H9 (cell line): ENCODE results near the gene MSL1. TPM values are rescaled to one million over a fixed set of nuclear protein-coding genes. Genes with fewer than 3 reads are reported as not detected.

ENCODE experiments used
- DNase-seq: peaks from one replicate; pipeline ENCODE4 v3.0.0-alpha.2; 2017
- H2AFZ ChIP-seq: one replicate; pipeline ENCODE4 v1.6.1; 2013; ENCODE audit warnings: mild to moderate bottlenecking, low read length, control low read depth, moderate library complexity
- H2AK5ac ChIP-seq: 2 replicates; pipeline ENCODE4 v1.6.1; 2013; ENCODE audit warnings: low read length, control low read depth, mixed read lengths; ENCODE audit not compliant: insufficient read length
- H2BK120ac ChIP-seq: one replicate; pipeline ENCODE4 v1.6.1; 2013; ENCODE audit warnings: low read depth, mild to moderate bottlenecking, low read length, control low read depth, inconsistent platforms; ENCODE audit not compliant: poor library complexity, severe bottlenecking
- H2BK12ac ChIP-seq: 2 replicates; pipeline ENCODE4 v1.6.1; 2013; ENCODE audit warnings: low read length, control low read depth, mixed read lengths, low read depth; ENCODE audit not compliant: insufficient read length
- H2BK15ac ChIP-seq: 2 replicates; pipeline ENCODE4 v1.6.1; 2013; ENCODE audit warnings: low read depth, low read length, control low read depth
- H2BK20ac ChIP-seq: one replicate; pipeline ENCODE4 v1.6.1; 2013; ENCODE audit warnings: low read depth, mild to moderate bottlenecking, low read length, control low read depth, inconsistent platforms; ENCODE audit not compliant: poor library complexity, severe bottlenecking
- H2BK5ac ChIP-seq: 2 replicates; pipeline ENCODE4 v1.6.1; 2013; ENCODE audit warnings: low read length, control low read depth, mixed read lengths; ENCODE audit not compliant: insufficient read length
- H3K14ac ChIP-seq: 2 replicates; pipeline ENCODE4 v1.6.1; 2013; ENCODE audit warnings: low read length, control low read depth; ENCODE audit not compliant: insufficient read depth
- H3K18ac ChIP-seq: 2 replicates; pipeline ENCODE4 v1.6.1; 2013; ENCODE audit warnings: low read depth, mild to moderate bottlenecking, mixed read lengths, low read length, control low read depth; ENCODE audit not compliant: insufficient read length
- H3K23ac ChIP-seq: 2 replicates; pipeline ENCODE4 v1.6.1; 2013; ENCODE audit warnings: low read length, control low read depth, mixed read lengths, low read depth; ENCODE audit not compliant: insufficient read length
- H3K23me2 ChIP-seq: 2 replicates; pipeline ENCODE4 v1.6.1; 2013; ENCODE audit warnings: low read depth, mild to moderate bottlenecking, mixed read lengths, low read length, control low read depth; ENCODE audit not compliant: insufficient read length, poor library complexity, severe bottlenecking
- H3K27ac ChIP-seq: 2 replicates; pipeline ENCODE4 v1.5.1; 2013; ENCODE audit warnings: low read length, control low read depth, mixed read lengths, low read depth; ENCODE audit not compliant: insufficient read length
- H3K27me3 ChIP-seq: 2 replicates; pipeline ENCODE4 v1.6.1; 2013; ENCODE audit warnings: low read length, control low read depth, inconsistent platforms; ENCODE audit not compliant: insufficient read depth
- H3K4ac ChIP-seq: 2 replicates; pipeline ENCODE4 v1.6.1; 2013; ENCODE audit warnings: low read depth, mild to moderate bottlenecking, control low read depth, inconsistent platforms, low read length, moderate library complexity
- H3K4me1 ChIP-seq: 2 replicates; pipeline ENCODE4 v1.6.1; 2013; ENCODE audit warnings: low read length, control low read depth, inconsistent platforms; ENCODE audit not compliant: insufficient read depth
- H3K4me2 ChIP-seq: 2 replicates; pipeline ENCODE4 v1.6.1; 2013; ENCODE audit warnings: low read length, control low read depth, mixed read lengths; ENCODE audit not compliant: insufficient read length, insufficient read depth
- H3K56ac ChIP-seq: 2 replicates; pipeline ENCODE4 v1.6.1; 2013; ENCODE audit warnings: low read depth, mild to moderate bottlenecking, mixed read lengths, low read length, control low read depth; ENCODE audit not compliant: insufficient read length
- H3K79me1 ChIP-seq: 2 replicates; pipeline ENCODE4 v1.6.1; 2013; ENCODE audit warnings: low read depth, mild to moderate bottlenecking, moderate library complexity, low read length, control low read depth, inconsistent platforms; ENCODE audit not compliant: insufficient read depth, poor library complexity, severe bottlenecking
- H3K79me2 ChIP-seq: 2 replicates; pipeline ENCODE4 v1.6.1; 2013; ENCODE audit warnings: low read length, control low read depth, inconsistent platforms; ENCODE audit not compliant: insufficient read depth
- H3K9ac ChIP-seq: 2 replicates; pipeline ENCODE4 v1.6.1; 2013; ENCODE audit warnings: low read length, control low read depth, mixed read lengths; ENCODE audit not compliant: insufficient read length; ENCODE audit errors: extremely low read depth
- H3K9me3 ChIP-seq: one replicate; pipeline ENCODE4 v1.6.1; 2013; ENCODE audit warnings: low read depth, low read length, inconsistent platforms; ENCODE audit not compliant: control insufficient read depth
- H3T11ph ChIP-seq: one replicate; pipeline ENCODE4 v1.6.1; 2013; ENCODE audit warnings: mild to moderate bottlenecking, low read length, control low read depth, inconsistent platforms
- H4K20me1 ChIP-seq: one replicate; pipeline ENCODE4 v1.6.1; 2013; ENCODE audit not compliant: control insufficient read depth, insufficient read length, insufficient read depth
- H4K5ac ChIP-seq: 2 replicates; pipeline ENCODE4 v1.6.1; 2013; ENCODE audit warnings: low read depth, mild to moderate bottlenecking, mixed read lengths, low read length, control low read depth; ENCODE audit not compliant: insufficient read length
- H4K8ac ChIP-seq: replicated peaks from 2 replicates; pipeline ENCODE4 v1.6.1; 2013; ENCODE audit warnings: low read length, control low read depth, mixed read lengths, low read depth; ENCODE audit not compliant: insufficient read length
- H4K91ac ChIP-seq: 2 replicates; pipeline ENCODE4 v1.6.1; 2013; ENCODE audit warnings: low read depth, mild to moderate bottlenecking, moderate library complexity, mixed read lengths, low read length, control low read depth; ENCODE audit not compliant: insufficient read length
- H3K27ac Mint-ChIP-seq, 3 experiments: 2 replicates in 2 of 3; 3 replicates in 1 of 3; pipeline ENCODE4 v1.8.0; 2020 to 2021; ENCODE audit warnings: mixed read lengths in 3 of 3, mild to moderate bottlenecking in 1 of 3, moderate library complexity in 1 of 3
- H3K27me3 Mint-ChIP-seq: 2 replicates; pipeline ENCODE4 v1.8.0; 2021; ENCODE audit warnings: low read depth, mild to moderate bottlenecking, moderate library complexity, mixed read lengths
- H3K36me3 Mint-ChIP-seq, 3 experiments: 2 replicates in 2 of 3; 3 replicates in 1 of 3; pipeline ENCODE4 v1.8.0; 2020 to 2021; ENCODE audit warnings: low read depth in 3 of 3, mixed read lengths in 3 of 3; ENCODE audit not compliant: insufficient read depth in 1 of 3
- H3K4me1 Mint-ChIP-seq, 2 experiments: 2 replicates each; pipeline ENCODE4 v1.8.0; 2020; ENCODE audit warnings: mixed read lengths in 2 of 2
- H3K4me3 Mint-ChIP-seq, 2 experiments: 2 replicates in 1 of 2; 3 replicates in 1 of 2; pipeline ENCODE4 v1.8.0; 2020 to 2021; ENCODE audit warnings: mild to moderate bottlenecking in 2 of 2, mixed read lengths in 2 of 2, moderate library complexity in 1 of 2
- H3K9me3 Mint-ChIP-seq, 2 experiments: 2 replicates in 1 of 2; 3 replicates in 1 of 2; pipeline ENCODE4 v1.8.0; 2020; ENCODE audit warnings: mild to moderate bottlenecking in 2 of 2, mixed read lengths in 2 of 2, moderate library complexity in 1 of 2
- WGBS: extraction: QIAGEN DNeasy Blood & Tissue Kit; methylation state at CpG from one replicate; pipeline ENCODE4 v1.1.7; 2013; ENCODE audit warnings: missing lambda C conversion rate, low lambda C conversion rate, mixed read lengths; ENCODE audit not compliant: insufficient read length; ENCODE audit errors: extremely low coverage; 5-methylcytosine and 5-hydroxymethylcytosine counted together
- total RNA-seq: library from RNA; stranded (reverse); gene quantifications from 2 replicates; pipeline ENCODE4 v1.2.1, GENCODE V29; 2021
- TF ChIP-seq, protein P1 (sequence below): fragments of 200-600 bp; sonication (generic); conservative IDR thresholded peaks from 3 replicates; pipeline ENCODE4 v1.8.0; 2021; ENCODE audit warnings: antibody characterized with exemption, mild to moderate bottlenecking

Gene MSL1
- total RNA-seq, 1 experiment from 2014 or later, result 105 TPM

DNA sequence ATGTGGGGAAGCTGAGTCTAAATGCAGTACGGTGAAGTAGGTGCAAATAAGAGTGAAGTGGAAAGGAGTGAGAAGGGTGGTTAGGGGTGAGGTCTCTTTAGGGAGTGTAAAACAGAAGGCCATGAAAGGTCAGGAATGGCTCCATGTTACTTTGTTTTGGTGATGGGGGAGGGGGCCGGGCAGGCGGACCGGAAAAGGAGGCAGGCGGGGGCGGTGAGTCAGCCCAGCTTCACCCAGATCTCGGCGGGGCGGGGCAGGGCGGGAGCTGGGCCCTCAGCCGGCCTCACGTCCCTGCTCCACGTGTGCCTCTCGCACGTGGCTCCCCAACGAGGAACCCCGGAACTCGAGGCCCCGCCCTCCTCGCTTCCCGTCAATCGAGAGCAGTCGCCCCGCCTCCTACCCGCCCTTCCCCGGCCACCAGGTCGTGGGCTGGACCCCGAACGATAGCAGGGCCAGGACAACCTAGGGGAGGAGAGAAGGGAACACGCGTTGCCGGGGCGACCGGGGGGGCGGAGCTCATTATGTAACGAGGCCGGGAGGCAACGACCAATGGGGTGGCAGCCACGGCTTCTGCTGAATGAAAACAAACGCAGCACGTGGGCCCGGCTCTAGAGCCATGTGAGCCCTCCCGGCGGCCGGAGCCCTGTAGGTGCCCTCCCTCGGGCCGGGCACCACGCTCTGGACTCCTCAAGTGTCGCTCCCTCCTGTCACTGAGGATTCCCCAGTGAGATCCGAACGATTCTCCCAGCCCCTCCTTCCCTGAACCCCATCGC lies 22.7 kb upstream of the MSL1 start:
- peaks cover 15% of the 10 kb centered on the region for H3K23me2 ChIP-seq
- no peak overlapping the region for H3K14ac ChIP-seq
- no peak overlapping the region for H2BK120ac ChIP-seq
- no peak overlapping the region for H3K27ac ChIP-seq
- Mint-ChIP-seq H3K9me3 (peaks cover 0 to 7% of the 10 kb centered on the region in 2 experiments; a peak in 2 of 5 replicates), H3K4me1 (peaks cover 46 to 52% of the 10 kb centered on the region in 2 experiments), H3K27me3 (peaks cover 42% of the 10 kb centered on the region), H3K27ac (peak overlapping the region in 2 of 3 experiments; percentile 93 to 96; a peak in 6 of 7 replicates), H3K36me3 (peaks cover 22 to 43% (median 25%) of the 10 kb centered on the region in 3 experiments), H3K4me3 (peak overlapping the region; percentile 82 to 87)
- H3K56ac ChIP-seq, result no peak overlapping the region
- H4K5ac ChIP-seq, result no peak overlapping the region
- TF ChIP-seq, protein P1, sequence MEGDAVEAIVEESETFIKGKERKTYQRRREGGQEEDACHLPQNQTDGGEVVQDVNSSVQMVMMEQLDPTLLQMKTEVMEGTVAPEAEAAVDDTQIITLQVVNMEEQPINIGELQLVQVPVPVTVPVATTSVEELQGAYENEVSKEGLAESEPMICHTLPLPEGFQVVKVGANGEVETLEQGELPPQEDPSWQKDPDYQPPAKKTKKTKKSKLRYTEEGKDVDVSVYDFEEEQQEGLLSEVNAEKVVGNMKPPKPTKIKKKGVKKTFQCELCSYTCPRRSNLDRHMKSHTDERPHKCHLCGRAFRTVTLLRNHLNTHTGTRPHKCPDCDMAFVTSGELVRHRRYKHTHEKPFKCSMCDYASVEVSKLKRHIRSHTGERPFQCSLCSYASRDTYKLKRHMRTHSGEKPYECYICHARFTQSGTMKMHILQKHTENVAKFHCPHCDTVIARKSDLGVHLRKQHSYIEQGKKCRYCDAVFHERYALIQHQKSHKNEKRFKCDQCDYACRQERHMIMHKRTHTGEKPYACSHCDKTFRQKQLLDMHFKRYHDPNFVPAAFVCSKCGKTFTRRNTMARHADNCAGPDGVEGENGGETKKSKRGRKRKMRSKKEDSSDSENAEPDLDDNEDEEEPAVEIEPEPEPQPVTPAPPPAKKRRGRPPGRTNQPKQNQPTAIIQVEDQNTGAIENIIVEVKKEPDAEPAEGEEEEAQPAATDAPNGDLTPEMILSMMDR, result no peak
- no peak overlapping the region for H3T11ph ChIP-seq
- H2BK20ac ChIP-seq, result no peak overlapping the region
- WGBS, result 100% methylated on average over 1 of the region's 52 CpGs
- H3K79me1 ChIP-seq, result no peaks in the 10 kb centered on the region
- H3K9ac ChIP-seq, result no peak overlapping the region
- no peaks in the 10 kb centered on the region for H3K79me2 ChIP-seq
- DNase-seq, result peak; percentile 97
- no peak overlapping the region for H2BK12ac ChIP-seq
- H4K91ac ChIP-seq, result no peak overlapping the region
- no peak overlapping the region for H2AFZ ChIP-seq
- H3K27me3 ChIP-seq, result peaks cover 8% of the 10 kb centered on the region; the same call in 1 of the 2 replicates
- no peak overlapping the region for H2BK5ac ChIP-seq
- peak overlapping the region; percentile 72 for H3K4me2 ChIP-seq
- H4K8ac ChIP-seq, result no peak overlapping the region
- peak overlapping the region; percentile 33 for H3K18ac ChIP-seq
- no peak overlapping the region for H2AK5ac ChIP-seq
- no peak overlapping the region for H3K4ac ChIP-seq
- H2BK15ac ChIP-seq, result no peak overlapping the region
- no peaks in the 10 kb centered on the region for H4K20me1 ChIP-seq
- peaks cover 6% of the 10 kb centered on the region; the same call in 1 of the 2 replicates for H3K4me1 ChIP-seq
- H3K23ac ChIP-seq, result no peak overlapping the region
- H3K9me3 ChIP-seq, result no peaks in the 10 kb centered on the region
